NB4 (cell line): ENCODE measurements around the gene GNAT3.

Source experiments
- DNase-seq: peaks from one replicate; pipeline ENCODE4 v3.0.0; 2010; ENCODE audit warnings: low read depth
- H3K4me3 ChIP-seq: one replicate; pipeline ENCODE4 v1.5.1; 2011; ENCODE audit warnings: mild to moderate bottlenecking, low read depth, low read length, moderate library complexity
- MYC ChIP-seq: IDR thresholded peaks from 2 replicates; pipeline ENCODE4 v1.6.1; 2011; ENCODE audit warnings: low read depth, low read length
- POLR2A ChIP-seq: IDR thresholded peaks from 2 replicates; pipeline ENCODE4 v1.6.1; 2011; ENCODE audit warnings: mild to moderate bottlenecking; ENCODE audit not compliant: insufficient read length; ENCODE audit errors: extremely low read depth
- TF ChIP-seq, protein P1 (sequence below): IDR thresholded peaks from 2 replicates; pipeline ENCODE4 v1.6.1; 2011; ENCODE audit warnings: low read depth, low read length
- TF ChIP-seq, protein P2 (sequence below): IDR thresholded peaks from one replicate; pipeline ENCODE4 v1.5.1; 2012; ENCODE audit warnings: low read depth, low read length

The GNAT3 gene

DNA sequence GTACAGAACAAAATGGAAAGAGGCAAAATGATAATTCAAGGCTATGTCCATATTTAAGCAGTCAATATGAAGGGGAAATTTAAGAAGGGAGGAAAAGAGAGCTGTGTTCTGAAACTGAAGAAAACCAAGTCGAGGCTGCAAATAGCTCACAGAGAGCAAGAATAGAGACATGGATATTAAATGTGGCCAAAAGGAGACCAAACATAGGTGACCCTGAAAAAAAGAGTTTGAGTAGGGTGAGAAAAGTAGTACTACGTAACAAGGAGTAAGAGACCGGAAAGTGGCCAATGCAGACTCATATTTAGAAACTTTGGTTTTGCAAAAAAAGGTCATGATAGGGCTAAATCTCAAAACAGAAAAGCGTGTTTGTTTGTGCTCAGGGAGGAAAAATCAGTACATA lies 84.6 kb downstream of the GNAT3 start:
- no peak overlapping the region for H3K4me3 ChIP-seq
- no peak for DNase-seq
- TF ChIP-seq, protein P1, sequence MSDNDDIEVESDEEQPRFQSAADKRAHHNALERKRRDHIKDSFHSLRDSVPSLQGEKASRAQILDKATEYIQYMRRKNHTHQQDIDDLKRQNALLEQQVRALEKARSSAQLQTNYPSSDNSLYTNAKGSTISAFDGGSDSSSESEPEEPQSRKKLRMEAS: no peak
- no peak for TF ChIP-seq POLR2A
- TF ChIP-seq, protein P2, sequence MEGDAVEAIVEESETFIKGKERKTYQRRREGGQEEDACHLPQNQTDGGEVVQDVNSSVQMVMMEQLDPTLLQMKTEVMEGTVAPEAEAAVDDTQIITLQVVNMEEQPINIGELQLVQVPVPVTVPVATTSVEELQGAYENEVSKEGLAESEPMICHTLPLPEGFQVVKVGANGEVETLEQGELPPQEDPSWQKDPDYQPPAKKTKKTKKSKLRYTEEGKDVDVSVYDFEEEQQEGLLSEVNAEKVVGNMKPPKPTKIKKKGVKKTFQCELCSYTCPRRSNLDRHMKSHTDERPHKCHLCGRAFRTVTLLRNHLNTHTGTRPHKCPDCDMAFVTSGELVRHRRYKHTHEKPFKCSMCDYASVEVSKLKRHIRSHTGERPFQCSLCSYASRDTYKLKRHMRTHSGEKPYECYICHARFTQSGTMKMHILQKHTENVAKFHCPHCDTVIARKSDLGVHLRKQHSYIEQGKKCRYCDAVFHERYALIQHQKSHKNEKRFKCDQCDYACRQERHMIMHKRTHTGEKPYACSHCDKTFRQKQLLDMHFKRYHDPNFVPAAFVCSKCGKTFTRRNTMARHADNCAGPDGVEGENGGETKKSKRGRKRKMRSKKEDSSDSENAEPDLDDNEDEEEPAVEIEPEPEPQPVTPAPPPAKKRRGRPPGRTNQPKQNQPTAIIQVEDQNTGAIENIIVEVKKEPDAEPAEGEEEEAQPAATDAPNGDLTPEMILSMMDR: no peak
- no peak for TF ChIP-seq MYC

DNA sequence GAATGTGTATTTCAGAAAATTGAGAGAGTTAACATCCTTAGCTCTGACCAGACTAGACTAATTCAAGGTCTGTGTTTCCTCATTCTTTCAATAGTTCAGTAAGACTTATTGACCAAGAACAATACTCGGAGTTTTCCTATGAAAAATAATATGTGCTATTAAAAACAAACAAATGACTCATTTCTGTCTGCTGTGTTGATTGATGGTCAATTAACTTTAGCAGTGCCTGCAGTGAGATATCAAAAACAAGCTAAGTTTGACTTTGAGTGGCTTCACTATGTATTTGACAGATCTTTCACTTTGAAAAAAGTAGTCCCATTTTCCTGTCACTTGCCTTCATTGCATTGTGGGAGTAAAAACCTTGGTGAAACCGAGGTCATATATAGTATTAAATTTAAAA lies 91.0 kb downstream of the GNAT3 start:
- DNase-seq: no peak
- TF ChIP-seq, protein P2: no peak
- TF ChIP-seq MYC (no peak), POLR2A (no peak)
- TF ChIP-seq, protein P1: no peak
- no peak overlapping the region for H3K4me3 ChIP-seq

DNA sequence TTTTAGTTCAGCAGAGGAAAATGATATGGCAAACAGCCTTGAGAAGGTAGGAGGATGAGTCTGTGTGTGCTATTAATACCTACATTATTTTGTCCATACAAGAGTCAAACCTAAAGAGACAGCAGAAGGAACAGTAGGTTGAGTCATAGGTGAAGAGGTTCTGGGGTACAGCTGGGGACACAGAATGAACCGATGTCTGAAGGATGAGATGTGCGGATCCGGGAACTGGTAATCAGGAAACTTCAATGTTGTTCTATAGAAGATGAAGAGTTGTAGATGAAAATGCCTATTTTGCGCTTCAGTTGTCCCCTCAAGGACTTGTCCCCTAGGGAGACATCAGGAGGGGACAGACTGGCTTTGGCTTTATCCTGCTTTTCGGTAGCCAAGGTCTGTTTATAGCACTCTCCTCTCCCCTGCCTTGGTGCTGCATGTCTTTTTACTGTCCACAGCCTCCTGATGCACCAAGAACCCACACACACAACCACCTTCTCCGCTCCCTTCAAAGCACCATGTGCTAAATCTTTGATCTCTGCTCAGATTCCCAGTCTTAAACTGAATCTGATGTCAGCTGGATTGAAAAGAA lies 94.6 kb downstream of the GNAT3 start:
- no peak overlapping the region for H3K4me3 ChIP-seq
- TF ChIP-seq, protein P1: no peak
- TF ChIP-seq POLR2A (no peak), MYC (no peak)
- TF ChIP-seq, protein P2: no peak
- DNase-seq: no peak

DNA sequence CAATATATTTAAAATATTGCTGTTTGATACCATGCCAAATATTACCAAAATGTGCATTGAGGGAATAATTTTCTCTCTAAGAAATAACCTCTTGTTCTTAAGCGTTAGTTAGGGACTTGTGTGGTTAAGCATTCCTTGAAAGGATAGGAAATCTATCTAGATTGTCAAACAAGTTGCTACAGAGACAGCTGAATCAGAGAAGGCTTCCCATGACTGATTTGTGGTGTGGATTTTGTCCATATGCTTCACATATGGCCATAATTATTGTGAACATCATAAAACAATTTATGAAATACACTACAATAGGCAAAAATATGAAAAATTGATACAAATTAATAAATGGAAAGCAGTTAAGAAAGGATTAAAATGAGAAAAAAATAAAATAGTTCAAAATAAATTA lies 96.3 kb downstream of the GNAT3 start:
- TF ChIP-seq, protein P1: no peak
- no peak for TF ChIP-seq POLR2A
- no peak for TF ChIP-seq MYC
- TF ChIP-seq, protein P2: no peak
- no peak for DNase-seq
- H3K4me3 ChIP-seq: no peak overlapping the region

DNA sequence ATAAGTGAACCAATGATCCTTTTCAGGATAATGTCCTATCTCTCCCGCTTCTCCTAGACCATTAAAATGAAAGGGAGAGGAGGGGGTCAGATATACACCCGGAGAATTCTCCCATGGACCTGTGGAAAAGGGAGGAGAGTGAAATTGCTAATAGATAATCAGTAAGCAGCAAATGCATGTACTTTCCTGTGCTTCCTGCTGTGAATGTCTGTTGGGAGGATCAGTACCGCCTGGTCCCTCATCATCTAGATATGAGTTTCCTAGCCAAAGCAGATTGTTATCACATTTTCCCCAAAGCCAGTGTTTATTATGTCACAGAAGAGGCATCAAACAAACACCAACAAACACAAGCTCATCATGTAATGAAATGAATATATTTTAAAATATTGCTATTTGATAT lies 96.8 kb downstream of the GNAT3 start:
- DNase-seq: no peak
- TF ChIP-seq, protein P2: no peak
- TF ChIP-seq POLR2A (no peak), MYC (no peak)
- TF ChIP-seq, protein P1: no peak
- H3K4me3 ChIP-seq: no peak overlapping the region

DNA sequence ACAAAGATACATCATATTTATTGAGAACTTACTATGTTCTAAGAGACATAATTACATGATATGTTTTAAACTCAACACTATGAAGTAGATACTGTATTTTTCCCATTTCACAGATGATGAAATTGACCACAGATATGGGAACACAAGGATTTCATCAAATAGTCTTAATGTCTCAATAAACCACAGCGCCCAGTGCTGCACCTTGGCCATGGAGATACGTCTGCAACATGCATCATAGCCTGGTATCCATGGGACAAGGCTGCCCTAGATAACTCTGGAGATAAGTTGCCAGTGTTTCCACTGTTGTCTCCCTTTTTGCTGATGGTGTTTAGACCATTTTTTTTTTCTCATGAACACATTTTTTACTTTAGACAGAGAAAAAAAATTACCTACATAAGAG lies 97.5 kb downstream of the GNAT3 start:
- TF ChIP-seq MYC (no peak), POLR2A (no peak)
- TF ChIP-seq, protein P1: no peak
- TF ChIP-seq, protein P2: no peak
- H3K4me3 ChIP-seq: no peak overlapping the region
- DNase-seq: no peak
